HepG2 (cell line): ENCODE results near the gene TPTE2. TPM values are rescaled to one million over a fixed set of nuclear protein-coding genes. Genes with fewer than 3 reads are reported as not detected.

Source experiments
- GMEB2 ChIP-seq: IDR thresholded peaks from 2 replicates; pipeline ENCODE4 v1.6.1; 2016; ENCODE audit warnings: missing biosample characterization, missing genetic modification reagents, low read depth
- HNRNPL ChIP-seq: fragments of 200-400 bp; formaldehyde crosslinking; IDR thresholded peaks from 2 replicates; pipeline ENCODE4 v1.6.1; 2017; ENCODE audit warnings: mild to moderate bottlenecking, low read depth, low read length
- IRF1 ChIP-seq: sonication (generic); formaldehyde crosslinking; IDR thresholded peaks from 2 replicates; pipeline ENCODE4 v1.4.0; 2020; ENCODE audit warnings: low read depth, mild to moderate bottlenecking, missing genetic modification reagents
- JARID2 ChIP-seq: sonication (generic); formaldehyde crosslinking; IDR thresholded peaks from 2 replicates; pipeline ENCODE4 v1.8.1; 2023; ENCODE audit warnings: missing genetic modification reagents, inconsistent platforms; ENCODE audit not compliant: insufficient replicate concordance
- MAFK ChIP-seq, 2 experiments: IDR thresholded peaks in 1 of 2; conservative IDR thresholded peaks in 1 of 2; 2 replicates each; pipeline ENCODE4 v1.6.1; 2011; ENCODE audit warnings: improper control_type of control experiment in 2 of 2, low read length in 2 of 2
- MED13 ChIP-seq: sonication (generic); formaldehyde crosslinking; IDR thresholded peaks from 2 replicates; pipeline ENCODE4 v1.5.0; 2020; ENCODE audit warnings: missing genetic modification reagents
- MTF2 ChIP-seq: sonication (generic); formaldehyde crosslinking; IDR thresholded peaks from 2 replicates; pipeline ENCODE4 v1.5.0; 2020; ENCODE audit warnings: missing genetic modification reagents, borderline replicate concordance
- NFRKB ChIP-seq: fragments of 450-650 bp; IDR thresholded peaks from 2 replicates; pipeline ENCODE4 v1.6.1; 2017
- POLR2AphosphoS5 ChIP-seq: IDR thresholded peaks from 2 replicates; pipeline ENCODE4 v1.6.1; 2012; ENCODE audit warnings: low read depth, low read length
- SMYD3 ChIP-seq: sonication (generic); formaldehyde crosslinking; IDR thresholded peaks from 2 replicates; pipeline ENCODE4 v1.8.1; 2023; ENCODE audit warnings: mild to moderate bottlenecking, missing genetic modification reagents
- TFDP2 ChIP-seq: sonication (generic); formaldehyde crosslinking; IDR thresholded peaks from 2 replicates; pipeline ENCODE4 v1.4.0; 2020; ENCODE audit warnings: missing genetic modification reagents
- ZNF282 ChIP-seq: fragments of 450-650 bp; IDR thresholded peaks from 2 replicates; pipeline ENCODE4 v1.6.1; 2018; ENCODE audit not compliant: partially characterized antibody
- ZNF468 ChIP-seq: sonication (generic); formaldehyde crosslinking; IDR thresholded peaks from 2 replicates; pipeline ENCODE4 v1.8.0; 2022; ENCODE audit warnings: mild to moderate bottlenecking, moderate library complexity, missing genetic modification reagents
- polyA plus RNA-seq, 8 experiments: library from polyadenylated mRNA; depleted of rRNA in 3 of 8; stranded (reverse) in 7 of 8; unstranded in 1 of 8; fragments of >200 nt; fragmentation: Illumina TruSeq in 4 of 8; extraction: Trizol in 4 of 8; gene quantifications; 2 replicates each; pipeline versions ENCODE4 v1.2.1 to v1.2.3, GENCODE V29; 2011 to 2016; ENCODE audit warnings: low read depth in 4 of 8, missing spikeins in 1 of 8, mixed read lengths in 1 of 8; ENCODE audit not compliant: insufficient read depth in 1 of 8
- total RNA-seq, 5 experiments: library from RNA; depleted of rRNA; stranded (reverse); fragments of >200 nt; fragmentation: Illumina TruSeq; extraction: Trizol; gene quantifications; 2 replicates each; pipeline ENCODE4 v1.2.3, GENCODE V29; 2016; ENCODE audit warnings: low read depth in 1 of 5
- TF ChIP-seq, protein P1 (sequence below): sonication (generic); formaldehyde crosslinking; IDR thresholded peaks from 2 replicates; pipeline ENCODE4 v1.5.0; 2020; ENCODE audit warnings: missing genetic modification reagents
- TF ChIP-seq, protein P2 (sequence below): sonication (generic); formaldehyde crosslinking; IDR thresholded peaks from 2 replicates; pipeline ENCODE4 v1.4.0; 2020; ENCODE audit warnings: missing genetic modification reagents

The TPTE2 gene
- total and polyA plus RNA-seq, 2 of the 13 experiments (the other 11 are each of a cell fraction or from before 2014, with no cell fraction given) = 0.07 TPM; not detected in 1

DNA sequence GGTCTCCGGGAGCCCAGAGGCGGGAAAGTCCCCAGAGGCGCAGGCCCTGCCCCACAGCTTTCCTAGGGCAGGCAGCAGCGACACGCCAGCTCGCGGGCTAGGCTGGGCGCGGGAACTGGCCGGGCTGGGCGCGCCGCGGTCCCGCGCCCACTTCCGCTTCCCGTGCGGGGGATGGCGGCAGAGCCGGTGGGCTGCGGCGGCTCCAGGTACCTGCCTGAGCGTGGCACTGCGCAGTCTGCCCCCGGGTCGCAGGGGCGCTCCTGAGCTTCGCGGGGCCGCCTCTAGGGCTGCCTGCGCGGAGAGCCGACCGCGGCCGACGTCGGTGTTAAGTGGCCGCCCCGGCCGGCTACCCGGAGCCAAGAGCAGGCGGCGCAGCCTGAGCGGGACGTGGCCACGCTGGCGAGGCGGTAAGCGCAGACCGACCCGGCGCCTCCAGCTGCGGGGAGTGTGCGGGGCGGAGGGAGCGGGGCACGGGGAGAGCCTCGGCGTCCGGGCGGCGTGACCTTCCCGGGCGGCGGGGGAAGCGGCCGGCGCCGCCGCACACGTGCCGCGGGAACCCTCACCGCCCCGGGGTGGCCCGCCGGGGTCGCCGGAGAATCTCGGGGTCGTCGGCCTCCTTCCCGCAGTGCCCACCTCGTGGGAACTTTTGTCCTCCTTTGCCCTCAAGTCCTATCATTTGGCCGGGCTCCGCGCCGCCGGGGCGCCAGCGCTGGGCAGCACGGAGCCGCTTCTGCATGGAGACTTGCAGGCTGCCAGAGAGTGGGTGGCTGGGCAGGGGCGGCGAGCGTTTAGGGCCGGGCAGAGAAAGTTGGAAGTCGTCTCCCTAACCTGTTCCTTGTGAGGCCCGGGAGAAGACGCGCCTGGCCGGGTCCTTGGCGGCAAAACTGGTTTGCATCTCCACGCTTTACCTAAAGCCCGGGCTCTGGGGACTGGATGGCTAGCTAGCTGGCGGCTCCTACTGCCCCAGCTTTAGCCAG is 40.7 kb upstream of the TPTE2 start (continued):
- TF ChIP-seq MTF2 = no peak
- TF ChIP-seq GMEB2 (CRISPR knock-in tag) = no peak
- TF ChIP-seq MAFK (conservative IDR thresholded peaks at IDR 0.05 in 1 of 2, IDR thresholded peaks at IDR 0.05 in 1 of 2; ENCODE audit: low read length in 2 of 2) = no peak
- TF ChIP-seq, protein P1, sequence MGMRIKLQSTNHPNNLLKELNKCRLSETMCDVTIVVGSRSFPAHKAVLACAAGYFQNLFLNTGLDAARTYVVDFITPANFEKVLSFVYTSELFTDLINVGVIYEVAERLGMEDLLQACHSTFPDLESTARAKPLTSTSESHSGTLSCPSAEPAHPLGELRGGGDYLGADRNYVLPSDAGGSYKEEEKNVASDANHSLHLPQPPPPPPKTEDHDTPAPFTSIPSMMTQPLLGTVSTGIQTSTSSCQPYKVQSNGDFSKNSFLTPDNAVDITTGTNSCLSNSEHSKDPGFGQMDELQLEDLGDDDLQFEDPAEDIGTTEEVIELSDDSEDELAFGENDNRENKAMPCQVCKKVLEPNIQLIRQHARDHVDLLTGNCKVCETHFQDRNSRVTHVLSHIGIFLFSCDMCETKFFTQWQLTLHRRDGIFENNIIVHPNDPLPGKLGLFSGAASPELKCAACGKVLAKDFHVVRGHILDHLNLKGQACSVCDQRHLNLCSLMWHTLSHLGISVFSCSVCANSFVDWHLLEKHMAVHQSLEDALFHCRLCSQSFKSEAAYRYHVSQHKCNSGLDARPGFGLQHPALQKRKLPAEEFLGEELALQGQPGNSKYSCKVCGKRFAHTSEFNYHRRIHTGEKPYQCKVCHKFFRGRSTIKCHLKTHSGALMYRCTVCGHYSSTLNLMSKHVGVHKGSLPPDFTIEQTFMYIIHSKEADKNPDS = no peak
- no peak for TF ChIP-seq SMYD3 (CRISPR knock-in tag)
- no peak for TF ChIP-seq HNRNPL
- TF ChIP-seq, protein P2, sequence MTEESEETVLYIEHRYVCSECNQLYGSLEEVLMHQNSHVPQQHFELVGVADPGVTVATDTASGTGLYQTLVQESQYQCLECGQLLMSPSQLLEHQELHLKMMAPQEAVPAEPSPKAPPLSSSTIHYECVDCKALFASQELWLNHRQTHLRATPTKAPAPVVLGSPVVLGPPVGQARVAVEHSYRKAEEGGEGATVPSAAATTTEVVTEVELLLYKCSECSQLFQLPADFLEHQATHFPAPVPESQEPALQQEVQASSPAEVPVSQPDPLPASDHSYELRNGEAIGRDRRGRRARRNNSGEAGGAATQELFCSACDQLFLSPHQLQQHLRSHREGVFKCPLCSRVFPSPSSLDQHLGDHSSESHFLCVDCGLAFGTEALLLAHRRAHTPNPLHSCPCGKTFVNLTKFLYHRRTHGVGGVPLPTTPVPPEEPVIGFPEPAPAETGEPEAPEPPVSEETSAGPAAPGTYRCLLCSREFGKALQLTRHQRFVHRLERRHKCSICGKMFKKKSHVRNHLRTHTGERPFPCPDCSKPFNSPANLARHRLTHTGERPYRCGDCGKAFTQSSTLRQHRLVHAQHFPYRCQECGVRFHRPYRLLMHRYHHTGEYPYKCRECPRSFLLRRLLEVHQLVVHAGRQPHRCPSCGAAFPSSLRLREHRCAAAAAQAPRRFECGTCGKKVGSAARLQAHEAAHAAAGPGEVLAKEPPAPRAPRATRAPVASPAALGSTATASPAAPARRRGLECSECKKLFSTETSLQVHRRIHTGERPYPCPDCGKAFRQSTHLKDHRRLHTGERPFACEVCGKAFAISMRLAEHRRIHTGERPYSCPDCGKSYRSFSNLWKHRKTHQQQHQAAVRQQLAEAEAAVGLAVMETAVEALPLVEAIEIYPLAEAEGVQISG (CRISPR knock-in tag) = peak; percentile 58
- TF ChIP-seq TFDP2 = peak; percentile 92
- peak; percentile 55 for TF ChIP-seq POLR2AphosphoS5
- no peak for TF ChIP-seq ZNF282
- no peak for TF ChIP-seq NFRKB
- TF ChIP-seq JARID2 (CRISPR knock-in tag) = no peak
- TF ChIP-seq IRF1 = 0 out of 2 replicates have a peak, but pooled peaks have one; percentile 26
- TF ChIP-seq ZNF468 = no peak
- TF ChIP-seq MED13 (CRISPR knock-in tag) = no peak
